GM12891 (cell line): ENCODE results near the gene LRRC63.
A peak's percentile ranks its signal among the peaks of the same experiment; 100 is the strongest.

ENCODE experiments used
- DNase-seq: peaks from one replicate; pipeline ENCODE4 v3.0.0; 2011; ENCODE audit warnings: low spot score; ENCODE audit not compliant: insufficient read length
- FAIRE-seq: peaks from 2 replicates; lab custom pipeline; 2011; peaks lifted over from hg19 to GRCh38; lab: Jason Lieb, UNC
- PAX5 ChIP-seq: IDR thresholded peaks from 2 replicates; pipeline ENCODE4 v1.6.1; 2011; ENCODE audit warnings: low read length, moderate library complexity, mild to moderate bottlenecking; ENCODE audit not compliant: insufficient read depth, severe bottlenecking
- POLR2A ChIP-seq: IDR thresholded peaks from 2 replicates; pipeline ENCODE4 v1.6.1; 2011; ENCODE audit warnings: low read depth, low read length, control low read depth
- POLR2AphosphoS5 ChIP-seq: IDR thresholded peaks from 2 replicates; pipeline ENCODE4 v1.6.1; 2011; ENCODE audit warnings: low read depth, low read length, control low read depth
- POU2F2 ChIP-seq: IDR thresholded peaks from 2 replicates; pipeline ENCODE4 v1.6.1; 2011; ENCODE audit warnings: low read depth, mild to moderate bottlenecking, control low read depth, low read length, moderate library complexity
- SPI1 ChIP-seq: IDR thresholded peaks from 2 replicates; pipeline ENCODE4 v1.6.1; 2011; ENCODE audit warnings: low read depth, low read length, control low read depth
- TAF1 ChIP-seq: IDR thresholded peaks from 2 replicates; pipeline ENCODE4 v1.6.1; 2011; ENCODE audit warnings: low read depth, low read length, control low read depth

LRRC63 gene

DNA sequence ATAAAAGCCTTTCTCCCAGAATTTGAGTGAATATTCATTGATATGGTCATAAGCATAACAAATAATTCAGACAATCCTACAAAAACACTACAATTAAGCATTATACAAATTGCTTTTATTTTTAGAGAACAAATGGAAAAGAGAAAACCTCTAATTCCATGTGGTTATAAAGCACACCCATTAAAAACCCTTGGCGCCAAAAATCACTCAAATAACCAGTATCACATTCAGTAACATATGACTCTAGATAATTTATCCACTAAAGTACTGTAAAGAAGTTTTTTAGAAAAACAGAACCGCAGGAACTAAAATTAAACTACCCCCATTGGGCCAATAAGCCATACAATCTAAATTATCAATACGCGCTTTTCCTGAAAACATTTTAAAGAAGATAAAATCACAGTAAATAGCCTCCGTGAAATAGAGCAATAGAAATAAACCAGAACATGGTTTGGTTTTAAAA is 30.3 kb upstream of the LRRC63 start:
- DNase-seq (no peak), FAIRE-seq (no peak)
- TF ChIP-seq TAF1 (no peak), POLR2A (no peak), POLR2AphosphoS5 (no peak), PAX5 (no peak), SPI1 (no peak), POU2F2 (no peak)

DNA sequence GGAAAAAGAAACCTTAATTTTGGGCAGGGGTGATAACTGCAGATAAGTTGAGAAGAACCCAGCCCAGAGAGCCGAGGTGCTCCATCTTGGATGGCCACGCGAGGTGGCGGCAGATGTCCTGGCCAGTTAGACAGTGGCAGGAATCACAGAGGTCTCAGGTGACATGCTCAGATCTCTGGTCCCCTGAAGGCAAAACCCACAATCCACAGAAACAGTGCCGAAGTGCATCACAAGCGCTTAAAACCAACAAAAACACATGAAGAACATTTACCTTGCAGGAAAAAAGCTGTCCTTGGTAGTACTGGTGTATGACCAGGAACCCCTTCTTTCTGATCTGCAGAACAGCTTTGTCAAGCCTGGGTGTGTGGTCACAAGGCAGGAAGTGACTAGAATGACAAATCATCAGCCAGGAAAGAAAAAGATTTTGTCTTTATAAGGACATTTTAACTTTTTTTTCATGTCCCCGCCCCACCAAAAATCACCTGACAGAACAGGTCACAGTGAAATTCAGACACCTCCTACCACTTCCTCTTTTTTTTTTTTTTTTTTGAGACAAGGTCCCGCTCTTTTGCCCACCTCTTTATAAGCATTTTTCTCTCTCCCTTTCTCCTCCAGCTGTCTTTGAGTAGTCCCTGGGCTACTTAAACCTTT is 29.8 kb upstream of the LRRC63 start, which contains the start of gene LCP1:
Gene LCP1 (minus strand): TSS at position 338 of the 651 bp plus-strand sequence. CDS start 22,515 bp downstream, outside the sequence.
- DNase-seq (no peak), FAIRE-seq (peak; percentile 94)
- TF ChIP-seq TAF1 (peak; percentile 97), POLR2AphosphoS5 (peak; percentile 99), POU2F2 (peak; percentile 65), POLR2A (peak; percentile 100), SPI1 (peak; percentile 99), PAX5 (no peak)

DNA sequence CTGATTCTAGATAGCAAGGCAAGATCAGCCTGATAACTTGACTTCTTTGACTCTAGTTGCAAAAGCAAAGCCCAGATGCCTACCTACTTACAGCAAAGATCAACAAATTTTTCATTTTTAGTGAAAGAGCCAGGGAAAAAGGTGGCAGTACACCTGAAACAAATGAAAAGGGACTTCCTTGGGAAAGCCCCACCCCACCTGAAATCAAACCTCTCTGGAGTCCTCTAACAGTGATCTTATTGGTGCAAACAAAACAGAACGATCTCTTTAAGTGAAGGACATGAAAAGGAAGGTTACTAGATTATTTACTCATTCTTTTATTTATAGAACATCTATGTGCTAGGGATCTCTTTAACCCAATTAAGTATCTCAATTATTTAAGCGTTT is 29.2 kb upstream of the LRRC63 start:
- no peak for DNase-seq
- FAIRE-seq = no peak
- no peak for TF ChIP-seq POLR2AphosphoS5

DNA sequence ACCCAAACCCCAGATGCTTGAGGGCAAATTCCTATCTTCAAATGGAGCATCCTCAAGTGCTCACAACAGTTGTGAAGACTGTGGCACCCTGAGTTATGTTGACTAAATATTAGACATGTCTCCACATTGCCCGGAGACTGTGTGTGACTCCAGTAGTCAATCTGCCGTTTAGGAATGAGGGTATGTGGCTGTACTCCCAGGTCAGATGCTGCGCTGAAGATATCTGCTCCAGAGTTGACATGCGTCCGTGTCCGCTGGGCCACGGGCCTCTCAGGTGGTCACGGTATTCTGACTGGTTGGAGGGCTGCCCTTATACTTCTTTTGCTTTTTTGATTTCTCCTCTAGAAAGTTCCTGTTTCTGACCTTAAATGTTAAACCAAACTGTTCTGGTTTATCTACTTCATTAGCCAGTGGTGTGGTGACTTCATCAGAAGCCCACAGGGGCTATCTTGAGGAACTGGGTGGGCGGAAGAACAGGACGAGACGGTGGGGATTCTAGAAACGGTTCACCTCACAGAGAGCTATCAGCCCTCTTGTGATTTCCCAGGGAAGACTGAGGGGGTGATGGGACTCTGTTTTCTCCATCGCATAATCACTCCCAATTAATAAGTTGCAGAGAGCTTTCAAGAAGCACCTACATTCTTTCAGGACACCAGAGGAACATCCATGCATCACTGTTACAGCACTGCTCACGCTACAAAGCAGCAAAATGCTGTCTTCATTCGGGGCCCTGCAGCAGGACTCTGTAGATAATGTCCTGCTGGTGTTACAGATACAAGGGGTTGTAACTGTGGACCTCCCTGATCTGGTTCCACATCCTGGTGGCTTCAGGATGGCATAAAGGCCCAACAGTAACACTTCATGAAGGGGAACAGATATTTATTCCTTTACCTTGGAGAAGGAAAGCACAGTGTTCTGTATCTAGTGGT is 28.4 kb upstream of the LRRC63 start:
- DNase-seq (no peak), FAIRE-seq (peak; percentile 95)
- TF ChIP-seq PAX5 (no peak), POLR2A (peak; percentile 17; the same call in 1 of the 2 replicates), POLR2AphosphoS5 (peak; percentile 51), SPI1 (0 out of 2 replicates have a peak, but pooled peaks have one; percentile 17)

DNA sequence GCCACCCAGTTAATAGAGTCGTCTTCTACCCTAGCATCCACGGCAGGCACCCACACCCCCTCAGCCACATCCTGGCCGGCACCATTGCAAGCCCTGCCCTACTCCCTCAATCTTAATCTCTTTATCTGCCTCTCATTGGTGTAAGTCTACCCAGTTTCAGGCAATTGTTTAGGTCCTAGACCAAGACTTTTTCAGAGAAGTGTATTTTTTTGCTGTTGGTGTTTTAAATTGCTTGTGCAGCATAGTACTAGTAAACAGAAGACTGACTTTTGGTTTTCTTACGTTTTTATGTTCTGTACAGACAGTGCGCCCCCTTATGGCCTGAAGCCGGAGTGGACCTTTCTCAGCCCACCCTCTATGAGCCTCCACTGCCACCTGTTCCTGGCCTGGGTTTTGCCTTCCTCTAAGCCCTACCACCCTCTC is 27.4 kb upstream of the LRRC63 start:
- FAIRE-seq = peak; percentile 92
- TF ChIP-seq TAF1 = no peak
- no peak for TF ChIP-seq POU2F2
- TF ChIP-seq POLR2AphosphoS5 = no peak
- no peak for TF ChIP-seq SPI1
- TF ChIP-seq POLR2A = no peak
- no peak for TF ChIP-seq PAX5
- DNase-seq = no peak

DNA sequence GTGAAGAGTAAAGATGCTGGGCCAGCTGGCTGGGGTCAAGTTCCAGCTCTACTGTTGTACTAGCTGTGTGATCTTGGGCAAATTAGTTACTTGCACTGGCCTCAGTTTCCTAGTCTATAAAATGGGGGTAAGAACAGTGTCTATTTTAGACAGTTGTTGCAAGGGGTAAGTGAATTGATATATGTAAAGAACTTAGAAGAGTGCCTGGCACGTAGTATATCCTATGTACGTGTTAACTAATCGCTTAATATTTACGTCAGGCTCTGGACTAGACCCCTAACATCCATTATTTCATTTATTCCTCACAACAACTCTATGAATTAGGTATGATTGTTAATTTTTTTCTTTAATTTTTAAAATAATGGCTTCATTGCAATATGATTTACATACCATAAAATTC is 26.1 kb upstream of the LRRC63 start:
- FAIRE-seq = no peak
- TF ChIP-seq PAX5 (no peak), POU2F2 (no peak), TAF1 (no peak), POLR2A (no peak), POLR2AphosphoS5 (no peak), SPI1 (no peak)
- no peak for DNase-seq

DNA sequence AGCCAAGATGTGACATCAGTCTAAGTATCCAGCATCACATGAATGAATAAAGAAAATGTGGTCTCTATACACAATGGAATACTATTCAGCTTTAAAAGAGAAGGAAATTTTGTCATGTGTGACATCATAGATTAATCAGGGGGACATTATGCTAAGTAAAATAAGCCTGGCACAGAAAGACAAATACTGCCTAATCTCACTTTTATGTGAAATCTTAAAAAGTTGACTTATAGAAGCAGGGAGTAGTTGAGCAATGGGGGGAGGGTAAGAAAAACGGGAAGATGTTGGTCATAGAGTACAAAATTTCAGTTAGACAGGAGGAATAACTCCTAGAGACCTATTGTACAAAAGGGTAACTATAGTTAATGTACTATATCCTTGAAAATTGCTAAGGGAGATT is 19.3 kb upstream of the LRRC63 start:
- DNase-seq = no peak
- TF ChIP-seq PAX5 (no peak), POLR2AphosphoS5 (no peak), SPI1 (no peak), POU2F2 (no peak), TAF1 (no peak), POLR2A (no peak)
- no peak for FAIRE-seq

DNA sequence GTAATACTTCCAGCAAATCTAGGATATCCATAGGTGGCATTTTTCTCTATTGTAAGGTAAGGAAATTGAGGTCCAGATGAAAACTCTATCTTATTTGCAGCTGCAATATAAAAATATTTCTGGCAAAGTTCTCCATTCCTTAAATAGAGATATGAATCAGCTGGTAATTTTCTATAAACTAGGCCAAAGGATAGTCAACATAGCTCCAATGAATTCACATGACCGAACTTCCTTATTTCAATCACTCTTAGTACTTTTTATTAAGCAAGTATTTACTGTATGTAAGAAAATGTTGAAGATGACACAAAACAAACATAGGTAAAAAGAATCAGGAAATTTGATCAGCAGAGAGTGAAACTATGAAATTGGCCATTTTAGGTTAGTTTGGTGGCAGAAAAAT is 16.7 kb upstream of the LRRC63 start:
- no peak for DNase-seq
- no peak for FAIRE-seq
- TF ChIP-seq POU2F2 (no peak), POLR2A (no peak), POLR2AphosphoS5 (no peak), SPI1 (no peak), PAX5 (no peak), TAF1 (no peak)

DNA sequence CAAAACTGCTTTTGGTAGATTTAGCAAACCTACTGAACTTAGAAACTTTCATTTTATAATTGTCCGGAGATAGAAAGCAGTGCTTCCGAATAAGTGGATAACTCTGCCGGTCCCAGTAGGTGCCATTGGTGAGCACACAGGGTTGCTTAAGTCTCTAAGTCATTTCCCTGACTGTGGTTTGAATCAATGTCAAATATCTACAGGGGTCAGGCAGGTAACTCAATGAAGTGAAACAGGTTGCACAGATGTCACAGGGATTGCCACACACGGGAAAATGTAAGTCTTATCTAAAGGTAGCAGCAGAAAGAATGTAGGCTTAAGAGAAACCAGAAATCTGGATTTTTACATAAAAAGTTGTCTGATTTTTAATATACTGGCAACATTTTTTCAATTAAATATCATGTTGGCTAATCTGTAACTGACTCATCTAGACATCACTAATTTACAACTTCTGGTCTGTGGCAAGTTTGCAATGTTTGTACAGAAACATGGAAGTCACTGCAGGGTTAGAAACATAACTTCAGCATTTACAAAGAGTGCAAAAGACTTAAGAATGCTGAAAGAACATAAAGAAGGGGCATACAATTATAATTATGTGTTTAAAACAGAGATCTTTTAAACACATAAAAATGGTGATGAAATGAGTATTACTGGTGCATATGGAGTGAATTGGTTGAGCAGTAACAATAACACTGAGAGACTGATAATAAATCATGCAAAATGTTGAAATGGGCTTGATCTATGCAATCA is 14.3 kb upstream of the LRRC63 start:
- DNase-seq (no peak), FAIRE-seq (no peak)
- TF ChIP-seq SPI1 = no peak
- TF ChIP-seq TAF1 = no peak
- TF ChIP-seq POLR2A = no peak
- TF ChIP-seq POLR2AphosphoS5 = no peak
- TF ChIP-seq POU2F2 = no peak
- TF ChIP-seq PAX5 = no peak

DNA sequence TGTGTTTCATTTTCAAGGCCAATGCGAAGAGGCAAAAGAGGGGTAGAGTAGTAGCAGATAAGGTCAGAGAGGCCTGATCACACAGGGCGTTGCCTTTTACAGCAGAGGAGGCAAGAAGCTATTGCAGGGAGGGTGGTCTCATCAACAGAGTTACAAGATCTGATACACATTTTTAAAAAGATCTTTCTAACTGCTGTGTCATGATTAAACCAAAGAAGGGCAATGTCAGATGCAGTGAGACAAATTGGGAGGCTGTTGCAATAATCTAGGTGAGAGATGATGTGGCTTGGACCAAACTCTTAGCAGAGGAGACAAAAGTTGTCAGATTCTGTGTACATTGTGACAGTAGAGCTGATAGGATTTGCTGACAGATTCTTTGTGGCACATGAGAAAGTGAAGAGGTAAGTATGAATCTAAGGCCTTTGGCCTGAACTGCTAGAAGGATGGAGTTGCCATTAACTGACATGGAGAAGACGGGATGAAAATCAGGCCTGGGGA is 13.0 kb upstream of the LRRC63 start:
- TF ChIP-seq POU2F2 (no peak), POLR2A (no peak), TAF1 (no peak), PAX5 (no peak), SPI1 (no peak), POLR2AphosphoS5 (no peak)
- peak; percentile 28 for FAIRE-seq

More for the DNA sequence above, 13.0 kb upstream of the LRRC63 start:
- no peak for DNase-seq
